HG03097 (cell line): ENCODE measurements around the gene DLGAP5.

ENCODE experiments used
- ATAC-seq: cut with Tn5 transposase; IDR thresholded peaks from one replicate; pipeline ENCODE4 v1.9.1; 2021; ENCODE audit not compliant: unreplicated experiment, low FRiP score

DLGAP5 gene

GRCh38 chr14:55131370-55132137 lies 59.8 kb downstream of the DLGAP5 start:
- no peak for ATAC-seq

DNA sequence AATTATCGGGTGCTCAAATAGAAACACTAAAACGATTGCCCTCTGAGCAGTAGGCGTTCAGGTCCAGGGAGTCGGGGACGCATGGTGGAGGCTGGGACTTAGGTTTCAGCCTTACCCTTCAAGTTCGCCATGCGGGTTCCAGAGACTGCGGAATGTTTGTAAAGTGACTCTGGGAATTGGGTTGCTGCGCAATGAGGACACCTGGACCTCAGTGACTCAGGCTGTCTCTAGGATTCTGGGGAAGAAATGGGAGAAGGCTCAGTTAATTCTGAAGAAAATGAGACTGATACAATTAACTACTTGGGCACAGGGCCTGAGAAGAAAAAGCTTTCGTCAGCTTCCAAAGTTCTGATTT lies 61.2 kb downstream of the DLGAP5 start:
- no peak for ATAC-seq

DNA sequence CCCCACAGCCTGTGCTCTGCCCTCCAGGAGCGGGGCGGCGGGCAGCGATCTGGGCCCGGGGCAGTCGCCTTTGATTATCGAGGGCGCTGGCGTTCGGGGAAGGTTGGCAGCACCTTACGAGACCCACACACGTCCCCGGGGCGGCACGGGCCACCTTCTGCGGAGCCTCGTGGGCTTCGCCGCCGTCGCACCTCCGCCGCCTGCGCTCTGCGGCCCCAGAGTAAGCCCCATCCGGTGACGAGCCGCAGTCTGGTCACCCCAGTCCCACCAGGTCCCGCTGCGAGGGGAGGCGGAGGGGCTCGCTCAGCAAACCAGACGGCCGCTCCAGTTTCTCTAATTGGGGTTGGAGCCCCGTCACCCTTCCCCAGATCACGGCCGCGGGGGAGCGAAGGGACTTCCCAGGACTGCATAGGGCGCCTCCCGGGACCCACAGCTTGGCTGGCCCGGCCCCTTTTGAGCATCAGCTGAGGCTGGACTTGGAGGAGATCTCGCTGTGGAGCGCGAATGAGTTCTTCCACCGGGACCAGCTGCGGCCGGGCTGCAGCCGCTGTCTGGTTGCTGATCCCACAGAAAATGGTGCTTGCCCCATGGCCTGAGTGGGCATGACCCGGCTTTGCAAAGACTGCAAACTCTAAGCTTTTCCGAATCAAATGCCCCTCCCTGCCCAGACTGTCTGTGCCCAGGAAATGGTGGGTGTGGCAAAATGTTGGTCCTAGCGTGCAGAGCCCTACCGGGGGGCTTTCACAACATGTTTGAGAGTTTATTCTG lies 61.8 kb downstream of the DLGAP5 start:
- ATAC-seq: peak; percentile 55

DNA sequence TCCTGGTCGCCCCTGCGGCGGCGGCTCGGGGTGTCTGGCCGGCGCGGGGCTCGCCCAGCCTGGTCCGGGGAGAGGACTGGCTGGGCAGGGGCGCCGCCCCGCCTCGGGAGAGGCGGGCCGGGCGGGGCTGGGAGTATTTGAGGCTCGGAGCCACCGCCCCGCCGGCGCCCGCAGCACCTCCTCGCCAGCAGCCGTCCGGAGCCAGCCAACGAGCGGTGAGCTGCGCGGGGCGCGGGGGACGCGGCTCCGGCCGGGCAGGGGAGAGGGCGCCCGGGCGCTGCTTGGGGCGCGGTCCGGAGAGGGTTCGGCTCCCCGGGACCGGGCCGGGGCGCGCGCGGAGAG lies 62.3 kb downstream of the DLGAP5 start, which contains the start of gene LGALS3:
Gene LGALS3, plus strand, starts transcription at position 167 of the 342 bp plus-strand sequence. CDS start 8,122 bp downstream, outside the sequence.
- ATAC-seq: peak; percentile 46

DNA sequence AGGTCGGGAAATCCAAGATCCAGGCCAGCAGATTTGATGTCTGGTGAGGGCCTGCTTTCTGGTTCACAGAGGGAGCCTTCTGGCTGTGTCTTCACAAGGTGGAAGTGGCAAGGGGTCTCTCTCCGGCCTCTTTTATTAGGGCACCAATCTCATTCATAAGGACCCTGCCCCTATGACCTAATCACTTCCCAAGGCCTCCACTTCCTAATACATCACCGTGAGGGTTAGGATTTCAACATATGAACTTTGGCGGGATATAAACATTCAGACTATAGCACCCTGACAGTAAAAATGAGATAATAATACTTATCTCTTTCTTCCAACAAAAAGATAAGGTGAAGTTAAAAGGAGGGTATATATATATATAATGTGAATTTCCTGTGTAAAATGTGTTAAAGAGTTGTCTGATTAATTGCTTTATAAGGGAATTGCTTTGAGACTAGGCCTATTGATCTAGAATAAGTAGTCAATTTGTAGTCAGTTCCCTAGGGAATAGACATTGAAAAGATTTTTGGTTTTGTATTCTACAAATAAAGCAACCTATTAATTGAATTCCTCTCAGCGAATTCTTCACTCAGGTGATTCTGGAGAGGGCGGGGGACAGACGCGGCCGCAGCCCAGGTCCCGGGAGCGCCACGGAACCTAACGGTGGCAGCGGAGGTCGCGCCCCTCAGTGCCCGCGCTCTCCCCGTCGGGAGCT lies 62.8 kb downstream of the DLGAP5 start:
- no peak for ATAC-seq

GRCh38 chr14:55127460-55127951 lies 63.9 kb downstream of the DLGAP5 start:
- ATAC-seq: no peak

DNA sequence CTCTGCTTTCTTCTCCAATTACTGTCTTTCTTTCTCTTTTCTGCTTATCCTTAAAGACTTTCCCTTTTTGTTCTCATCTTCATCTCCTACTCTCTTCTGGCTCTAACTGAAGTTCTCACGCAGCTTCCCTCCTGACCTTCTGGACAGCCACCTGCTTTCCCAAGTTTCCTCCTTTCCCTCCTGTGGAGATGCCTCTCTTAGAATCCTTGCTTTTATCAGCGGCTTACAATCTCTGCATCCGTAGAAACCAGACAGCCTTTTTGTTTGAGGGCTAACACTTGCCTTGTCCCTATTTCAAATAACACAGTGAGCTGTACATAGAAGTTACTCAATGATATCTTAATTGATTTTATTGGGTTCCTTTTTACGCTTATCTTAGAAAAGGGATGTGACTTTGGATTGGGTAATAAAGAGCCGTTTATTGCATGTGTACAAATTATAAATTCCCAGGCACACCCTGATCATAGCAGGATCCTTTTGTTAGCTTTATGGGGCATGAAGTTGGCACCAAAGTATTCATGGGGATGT lies 64.4 kb downstream of the DLGAP5 start:
- ATAC-seq: no peak

DNA sequence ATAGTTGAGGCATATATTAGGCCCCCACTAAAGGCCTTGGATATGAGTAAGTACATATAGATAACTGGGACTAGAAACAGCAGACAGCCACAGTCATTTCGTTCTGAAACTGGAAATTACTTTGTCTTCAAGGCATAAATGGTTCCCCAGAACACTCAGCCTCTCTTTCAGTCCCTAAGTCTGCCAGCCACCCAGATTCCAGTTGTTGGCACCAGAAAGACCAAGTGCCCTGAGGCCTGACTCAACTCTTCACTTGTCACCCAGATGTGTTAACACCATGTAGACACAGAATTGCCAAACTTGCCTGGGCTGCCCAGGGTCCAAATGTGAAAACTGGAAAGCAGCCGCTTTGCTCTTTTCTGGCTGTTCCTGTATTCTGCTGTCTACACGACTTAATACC lies 65.4 kb downstream of the DLGAP5 start:
- ATAC-seq: no peak

GRCh38 chr14:55125403-55125802 lies 66.0 kb downstream of the DLGAP5 start:
- no peak for ATAC-seq

DNA sequence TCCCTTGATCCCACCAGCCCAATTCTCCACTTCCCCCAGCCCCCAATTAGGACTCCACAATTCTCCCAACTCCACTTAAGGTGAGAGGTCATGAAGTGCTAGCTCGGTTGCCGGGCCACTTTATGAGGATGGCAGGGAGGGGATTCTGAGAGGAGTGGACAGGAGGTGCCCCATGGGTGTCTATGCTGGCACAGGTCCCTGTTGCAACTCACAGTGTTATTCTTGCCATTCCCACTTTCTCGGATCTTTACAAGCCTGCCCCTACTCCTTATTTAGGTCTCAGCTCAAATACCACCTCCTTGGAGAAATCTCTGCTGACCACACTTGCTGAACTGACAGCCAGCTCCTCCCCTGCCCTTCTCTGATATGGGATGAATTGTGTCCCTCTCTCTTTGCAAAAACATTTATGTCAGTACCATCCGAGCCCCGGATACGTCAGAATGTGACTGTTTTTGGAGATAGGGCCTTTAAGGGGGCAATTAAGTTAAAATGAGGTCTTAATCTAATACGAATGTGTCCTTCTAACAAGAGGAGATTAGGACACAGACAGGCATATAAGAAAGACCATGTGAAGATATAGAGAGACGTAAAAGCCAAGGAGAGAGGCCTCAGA lies 66.5 kb downstream of the DLGAP5 start:
- no peak for ATAC-seq

DNA sequence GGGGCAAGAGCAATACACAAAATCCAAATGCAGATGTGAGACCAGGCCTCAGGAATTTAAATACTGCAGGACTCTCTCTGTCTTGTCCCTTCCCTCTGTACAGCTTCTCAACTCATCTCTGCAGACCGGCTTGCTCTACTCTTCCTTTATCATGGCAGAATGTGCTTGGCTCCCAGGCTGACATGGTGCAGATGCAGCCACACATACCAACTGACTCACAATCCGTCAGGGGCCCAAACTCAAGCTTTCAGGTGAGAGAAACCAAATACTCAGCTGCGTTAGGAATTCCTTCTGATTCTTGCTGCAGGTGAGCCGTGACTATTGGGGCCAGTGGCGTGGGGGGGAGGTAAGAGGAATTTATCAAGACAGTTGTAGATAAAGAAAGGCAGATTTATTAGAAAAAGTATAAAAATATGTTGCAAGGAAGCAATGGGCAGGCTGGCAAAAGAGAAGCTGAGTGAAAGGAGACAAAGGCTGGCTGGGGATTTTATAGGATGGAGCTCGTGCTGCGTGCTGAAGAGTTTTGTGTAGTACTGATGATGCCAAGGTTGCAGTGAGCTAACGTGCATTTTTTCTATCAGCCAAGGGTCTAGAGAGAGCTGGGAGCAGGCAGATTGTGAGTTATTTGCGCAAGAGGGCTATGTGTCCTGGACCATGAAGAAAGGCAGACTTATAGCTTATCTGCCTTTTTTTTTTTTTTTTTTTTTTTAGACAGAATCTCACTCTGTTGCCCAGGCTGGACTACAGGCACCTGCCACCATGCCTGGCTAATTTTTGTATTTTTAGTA lies 67.3 kb downstream of the DLGAP5 start:
- ATAC-seq: no peak

DNA sequence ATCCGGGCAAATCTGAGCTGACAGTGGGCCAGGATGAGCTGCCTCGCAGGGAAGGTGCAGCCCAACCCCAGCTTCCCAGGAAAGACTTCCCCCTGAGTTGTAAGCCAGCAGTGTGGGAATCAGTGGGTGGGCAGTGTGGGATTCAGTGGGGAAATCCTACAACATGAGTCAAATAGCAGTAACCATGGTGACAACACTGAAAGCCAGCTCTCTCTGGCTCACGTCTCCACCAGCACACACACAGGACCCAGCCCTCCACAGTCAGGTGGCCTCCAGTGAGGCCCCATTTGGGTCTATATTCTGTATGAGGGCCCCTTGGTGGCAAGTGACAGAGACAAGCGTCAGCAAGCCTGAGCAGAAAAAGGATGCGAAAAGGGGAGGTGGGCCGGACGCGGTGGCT lies 68.3 kb downstream of the DLGAP5 start:
- ATAC-seq: no peak

- ATAC-seq: no peak
These were observed 68.9 kb downstream of the DLGAP5 start for GRCh38 chr14:55122440-55122986.

DNA sequence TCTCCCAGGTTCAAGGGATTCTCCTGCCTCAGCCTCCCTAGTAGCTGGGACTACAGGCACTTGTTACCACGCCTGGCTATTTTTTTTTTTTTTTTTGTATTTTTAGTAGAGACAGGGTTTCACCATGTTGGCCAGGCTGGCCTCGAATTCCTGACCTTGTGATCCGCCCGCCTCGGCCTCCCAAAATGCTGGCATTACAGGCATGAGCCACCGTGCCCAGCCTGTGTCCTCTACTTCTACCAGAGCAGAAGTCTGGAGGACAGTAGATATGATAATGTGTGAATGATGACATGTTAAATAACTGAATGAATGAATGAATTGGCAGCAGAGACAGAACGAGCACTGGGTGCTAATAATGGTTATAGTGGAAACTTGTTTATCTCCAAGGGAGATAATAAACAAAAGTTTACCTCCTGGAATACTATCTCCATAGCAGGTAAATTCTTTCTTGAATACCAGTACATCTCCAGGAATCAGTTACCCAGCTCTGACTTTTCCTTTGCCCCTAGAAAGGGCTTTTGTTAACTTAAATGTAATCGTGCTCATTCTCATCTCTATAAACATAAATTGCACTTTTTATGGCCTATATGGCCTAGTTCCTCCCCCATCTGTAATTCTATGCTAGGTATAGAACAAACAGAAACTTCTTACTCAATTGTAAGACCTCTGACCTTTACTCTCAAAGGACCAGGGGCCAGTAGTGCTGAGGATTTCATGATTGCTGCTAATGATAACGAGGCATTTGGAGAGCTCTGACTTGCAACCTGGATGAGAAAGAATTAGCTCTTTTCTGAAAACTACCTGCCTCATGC lies 69.6 kb downstream of the DLGAP5 start:
- no peak for ATAC-seq

GRCh38 chr14:55120571-55121495 lies 70.6 kb downstream of the DLGAP5 start:
- ATAC-seq: no peak

DNA sequence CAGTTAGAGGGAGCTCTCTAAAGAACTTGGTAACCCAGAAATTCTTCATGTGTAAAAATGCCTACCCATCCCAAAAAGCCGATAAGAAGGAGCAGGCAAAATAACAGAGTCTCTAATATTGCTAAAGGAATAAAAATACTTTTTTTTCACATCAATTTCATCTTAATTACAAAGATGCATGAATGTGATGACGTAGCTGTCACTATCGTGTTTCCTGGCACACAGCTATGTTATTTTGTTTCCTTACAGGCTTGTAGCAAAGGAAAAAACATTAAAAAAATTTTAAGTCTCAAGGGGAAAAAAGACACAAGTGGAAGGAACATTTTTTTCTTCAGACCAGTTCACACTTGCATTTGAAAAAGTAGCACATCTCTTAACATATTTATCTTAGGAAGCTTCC lies 72.6 kb downstream of the DLGAP5 start:
- ATAC-seq: no peak

GRCh38 chr14:55117803-55118441 lies 73.5 kb downstream of the DLGAP5 start:
- no peak for ATAC-seq
